GM18505 (cell line): Measurements from ENCODE around the gene OGA.

Experiments used
- ATAC-seq: cut with Tn5 transposase; IDR thresholded peaks from one replicate; pipeline ENCODE4 v1.9.1; 2021; ENCODE audit not compliant: unreplicated experiment
- POLR2A ChIP-seq: IDR thresholded peaks from 4 replicates; pipeline ENCODE4 v1.6.1; 2011; ENCODE audit warnings: borderline replicate concordance; ENCODE audit not compliant: insufficient read depth, insufficient read length; ENCODE audit errors: extremely low read depth

Gene OGA

GRCh38 chr10:101830322-101831168, 12.3 kb upstream of the OGA start:
- peak; percentile 60 for ATAC-seq
- TF ChIP-seq POLR2A = peak; percentile 62

- ATAC-seq = peak; percentile 16
- no peak for TF ChIP-seq POLR2A
Measured at GRCh38 chr10:101829561-101830315, 11.5 kb upstream of the OGA start.

GRCh38 chr10:101828766-101829551, 10.7 kb upstream of the OGA start:
- no peak for ATAC-seq
- TF ChIP-seq POLR2A = no peak

- no peak for TF ChIP-seq POLR2A
- no peak for ATAC-seq
Measured at GRCh38 chr10:101827919-101828600, 9.8 kb upstream of the OGA start.

- TF ChIP-seq POLR2A = no peak
- no peak for ATAC-seq
Measured at GRCh38 chr10:101826852-101827434, 8.7 kb upstream of the OGA start.

- no peak for TF ChIP-seq POLR2A
- no peak for ATAC-seq
Measured at GRCh38 chr10:101824736-101825135, 6.5 kb upstream of the OGA start.

- peak; percentile 23 for ATAC-seq
- no peak for TF ChIP-seq POLR2A
Measured at GRCh38 chr10:101818872-101819633, 809 bp upstream of the OGA start.

- ATAC-seq = peak; percentile 5
- TF ChIP-seq POLR2A = no peak
Measured at GRCh38 chr10:101817337-101818118, 716 bp downstream of the OGA start.

- ATAC-seq = no peak
- no peak for TF ChIP-seq POLR2A
Measured at GRCh38 chr10:101816913-101817336, 1.3 kb downstream of the OGA start.

GRCh38 chr10:101816376-101816775, 1.9 kb downstream of the OGA start:
- ATAC-seq = no peak
- TF ChIP-seq POLR2A = no peak

- TF ChIP-seq POLR2A = no peak
- no peak for ATAC-seq
Measured at GRCh38 chr10:101814466-101815071, 3.7 kb downstream of the OGA start.
